Measurements from ENCODE around the gene CLDND1. TPM values are rescaled to one million over a fixed set of nuclear protein-coding genes. Genes with fewer than 3 reads are reported as not detected.

The CLDND1 gene
- total RNA-seq, 2 experiments from 2014 or later = 199 to 208 TPM

- H3K9me3 Mint-ChIP-seq = peaks cover 8% of the 10 kb centered on the region
- peaks cover 77% of the 10 kb centered on the region for H3K4me1 Mint-ChIP-seq (ENCODE audit: low read depth)
Measured at GRCh38 chr3:98558100-98558827, 35.6 kb upstream of the CLDND1 start.

GRCh38 chr3:98557324-98558010 is 34.8 kb upstream of the CLDND1 start:
- H3K9me3 Mint-ChIP-seq = peaks cover 8% of the 10 kb centered on the region
- peak; percentile 78 for DNase-seq
- H3K36me3 Mint-ChIP-seq = peaks cover 16% of the 10 kb centered on the region
- peaks cover 3% of the 10 kb centered on the region for H3K27me3 Mint-ChIP-seq
- POLR2A ChIA-PET = interaction anchor here (0.7 to 4.5 kb wide), 12 partner anchors 8 to 37 kb away, joined by 3 to 39 read pairs (median 6); partner anchors contain the start of gene CLDND1
- H3K4me1 Mint-ChIP-seq (ENCODE audit: low read depth) = peaks cover 78% of the 10 kb centered on the region
- CTCF ChIA-PET = interaction anchor here (0.6 to 3.1 kb wide), 7 partner anchors 11 to 1273 kb away, joined by 3 to 18 read pairs (median 4); partner anchors contain the start of gene CPOX
- peak overlapping the region; percentile 98 for H3K27ac Mint-ChIP-seq
- H3K4me3 Mint-ChIP-seq = peak overlapping the region; percentile 74
- intact Hi-C loops (cut with micrococcal nuclease) = loop anchor here (1.0 to 5.0 kb wide), 5 partner anchors 8 to 740 kb away; partner anchors contain the start of gene GABRR3

More at GRCh38 chr3:98558100-98558827, 35.6 kb upstream of the CLDND1 start:
- CTCF ChIA-PET = interaction anchor here (0.6 to 3.1 kb wide), 7 partner anchors 12 to 44 kb away, joined by 3 to 18 read pairs (median 4); partner anchors contain the start of gene CPOX
- POLR2A ChIA-PET = interaction anchor here (0.6 to 4.5 kb wide), 5 partner anchors 12 to 36 kb away, joined by 3 to 39 read pairs (median 7); partner anchors contain the start of gene CLDND1
- Mint-ChIP-seq H3K4me3 (peak overlapping the region; percentile 13), H3K27ac (peak overlapping the region; percentile 98), H3K36me3 (peaks cover 13% of the 10 kb centered on the region), H3K27me3 (peaks cover 3% of the 10 kb centered on the region)
- intact Hi-C loops (cut with micrococcal nuclease) = loop anchor here (5.0 kb wide), 3 partner anchors 521 to 741 kb away; partner anchors contain the start of gene GABRR3
- no peak for DNase-seq

- H3K4me3 Mint-ChIP-seq = peak overlapping the region; percentile 74
- peaks cover 3% of the 10 kb centered on the region for H3K27me3 Mint-ChIP-seq
- CTCF ChIA-PET = interaction anchor here (0.7 to 3.1 kb wide), 10 partner anchors 9 to 1274 kb away, joined by 3 to 18 read pairs (median 4); partner anchors contain the start of gene CLDND1
- H3K36me3 Mint-ChIP-seq = peaks cover 16% of the 10 kb centered on the region
- intact Hi-C loops (cut with micrococcal nuclease) = loop anchor here (1.0 to 5.0 kb wide), 11 partner anchors 9 to 1263 kb away; partner anchors contain the start of genes CLDND1, CPOX and GABRR3
- H3K9me3 Mint-ChIP-seq = peaks cover 8% of the 10 kb centered on the region
- H3K27ac Mint-ChIP-seq = peak overlapping the region; percentile 98
- POLR2A ChIA-PET = interaction anchor here (1.0 to 4.5 kb wide), 12 partner anchors 9 to 36 kb away, joined by 3 to 39 read pairs (median 7); partner anchors contain the start of gene CLDND1
- peaks cover 80% of the 10 kb centered on the region for H3K4me1 Mint-ChIP-seq (ENCODE audit: low read depth)
- peak; percentile 88 for DNase-seq
Measured at GRCh38 chr3:98556164-98557130, 33.7 kb upstream of the CLDND1 start.

GRCh38 chr3:98555025-98555379 is 32.3 kb upstream of the CLDND1 start:
- DNase-seq = no peak
- Mint-ChIP-seq H3K27me3 (no peaks in the 10 kb centered on the region), H3K27ac (peak overlapping the region; percentile 98), H3K4me3 (peak overlapping the region; percentile 74), H3K4me1 (ENCODE audit: low read depth) (peaks cover 81% of the 10 kb centered on the region), H3K9me3 (peaks cover 8% of the 10 kb centered on the region), H3K36me3 (peaks cover 14% of the 10 kb centered on the region)
- POLR2A ChIA-PET = interaction anchor here (0.7 to 4.5 kb wide), 5 partner anchors 9 to 33 kb away, joined by 5 to 39 read pairs (median 26); partner anchors contain the start of gene CLDND1
- intact Hi-C loops (cut with micrococcal nuclease) = loop anchor here (5.0 kb wide), 3 partner anchors 518 to 738 kb away; partner anchors contain the start of gene GABRR3
- CTCF ChIA-PET = interaction anchor here (0.6 to 1.9 kb wide), 8 partner anchors 9 to 36 kb away, joined by 3 to 10 read pairs (median 3); partner anchors contain the start of gene CLDND1

GRCh38 chr3:98554580-98554979 is 31.9 kb upstream of the CLDND1 start:
- Mint-ChIP-seq H3K27me3 (no peaks in the 10 kb centered on the region), H3K9me3 (peaks cover 4% of the 10 kb centered on the region), H3K4me1 (ENCODE audit: low read depth) (peaks cover 86% of the 10 kb centered on the region), H3K27ac (peak overlapping the region; percentile 98), H3K36me3 (peaks cover 12% of the 10 kb centered on the region), H3K4me3 (peak overlapping the region; percentile 74)
- ChIA-PET POLR2A (interaction anchor here (0.7 to 4.5 kb wide), 5 partner anchors 9 to 32 kb away, joined by 5 to 39 read pairs (median 26); partner anchors contain the start of gene CLDND1), CTCF (interaction anchor here (0.6 to 1.9 kb wide), 6 partner anchors 9 to 36 kb away, joined by 3 to 10 read pairs (median 3); partner anchors contain the start of gene CLDND1)
- no peak for DNase-seq
- intact Hi-C loops (cut with micrococcal nuclease) = no loop called here

GRCh38 chr3:98553753-98554152 is 31.1 kb upstream of the CLDND1 start:
- ChIA-PET CTCF (interaction anchor here (1.5 kb wide), 1 partner anchor 17 kb away, joined by 5 read pairs; no protein-coding TSS in a partner anchor), POLR2A (interaction anchor here (0.9 to 2.5 kb wide), 4 partner anchors 9 to 31 kb away, joined by 4 to 12 read pairs (median 5); partner anchors contain the start of gene CLDND1)
- no peaks in the 10 kb centered on the region for H3K27me3 Mint-ChIP-seq
- peak overlapping the region; percentile 62 for H3K4me3 Mint-ChIP-seq
- peaks cover 10% of the 10 kb centered on the region for H3K36me3 Mint-ChIP-seq
- DNase-seq = no peak
- intact Hi-C loops (cut with micrococcal nuclease) = no loop called here
- H3K27ac Mint-ChIP-seq = peak overlapping the region; percentile 91
- peaks cover 79% of the 10 kb centered on the region for H3K4me1 Mint-ChIP-seq (ENCODE audit: low read depth)
- H3K9me3 Mint-ChIP-seq = no peaks in the 10 kb centered on the region

GRCh38 chr3:98553021-98553563 is 30.4 kb upstream of the CLDND1 start:
- peaks cover 10% of the 10 kb centered on the region for H3K36me3 Mint-ChIP-seq
- H3K4me1 Mint-ChIP-seq (ENCODE audit: low read depth) = peaks cover 78% of the 10 kb centered on the region
- CTCF ChIA-PET = interaction anchor here (1.5 kb wide), 1 partner anchor 16 kb away, joined by 5 read pairs; no protein-coding TSS in a partner anchor
- POLR2A ChIA-PET = interaction anchor here (0.9 to 2.5 kb wide), 5 partner anchors 10 to 30 kb away, joined by 3 to 12 read pairs (median 4); partner anchors contain the start of gene CLDND1
- H3K27me3 Mint-ChIP-seq = no peaks in the 10 kb centered on the region
- H3K9me3 Mint-ChIP-seq = no peaks in the 10 kb centered on the region
- intact Hi-C loops (cut with micrococcal nuclease) = no loop called here
- peak overlapping the region; percentile 87 for H3K27ac Mint-ChIP-seq
- H3K4me3 Mint-ChIP-seq = peak overlapping the region; percentile 54
- DNase-seq = no peak

GRCh38 chr3:98552232-98553020 is 29.7 kb upstream of the CLDND1 start:
- POLR2A ChIA-PET = interaction anchor here (0.7 to 2.0 kb wide), 3 partner anchors 11 to 30 kb away, joined by 3 to 6 read pairs (median 3); partner anchors contain the start of gene CLDND1
- CTCF ChIA-PET = interaction anchor here (1.6 kb wide), 1 partner anchor 16 kb away, joined by 4 read pairs; no protein-coding TSS in a partner anchor
- peaks cover 72% of the 10 kb centered on the region for H3K4me1 Mint-ChIP-seq (ENCODE audit: low read depth)
- peaks cover 10% of the 10 kb centered on the region for H3K36me3 Mint-ChIP-seq
- H3K4me3 Mint-ChIP-seq = peak overlapping the region; percentile 54
- no peak for DNase-seq
- intact Hi-C loops (cut with micrococcal nuclease) = no loop called here
- no peaks in the 10 kb centered on the region for H3K27me3 Mint-ChIP-seq
- peak overlapping the region; percentile 87 for H3K27ac Mint-ChIP-seq
- no peaks in the 10 kb centered on the region for H3K9me3 Mint-ChIP-seq

- DNase-seq = no peak
- Mint-ChIP-seq H3K9me3 (no peaks in the 10 kb centered on the region), H3K27me3 (no peaks in the 10 kb centered on the region), H3K4me1 (ENCODE audit: low read depth) (peaks cover 65% of the 10 kb centered on the region), H3K4me3 (no peak overlapping the region), H3K27ac (peak overlapping the region; percentile 87), H3K36me3 (peaks cover 10% of the 10 kb centered on the region)
- intact Hi-C loops (cut with micrococcal nuclease) = no loop called here
- CTCF ChIA-PET = interaction anchor here (1.0 to 1.6 kb wide), 2 partner anchors 11 to 15 kb away, joined by 3 to 4 read pairs; no protein-coding TSS in a partner anchor
- POLR2A ChIA-PET = interaction anchor here (1.3 kb wide), 1 partner anchor 15 kb away, joined by 3 read pairs; no protein-coding TSS in a partner anchor
Measured at GRCh38 chr3:98551754-98552153, 29.1 kb upstream of the CLDND1 start.
